Ishikawa (cell line): Measurements from ENCODE around the gene NDUFAF4.

Experiments
- CREB1 ChIP-seq: IDR thresholded peaks from 2 replicates; pipeline ENCODE4 v1.6.1; 2012; ENCODE audit warnings: low read depth
- EGR1 ChIP-seq: IDR thresholded peaks from 2 replicates; pipeline ENCODE4 v1.6.1; 2012
- EP300 ChIP-seq: IDR thresholded peaks from 2 replicates; pipeline ENCODE4 v1.6.1; 2012; ENCODE audit warnings: borderline replicate concordance
- FOXM1 ChIP-seq: IDR thresholded peaks from 2 replicates; pipeline ENCODE4 v1.6.1; 2012; ENCODE audit warnings: low read depth, borderline replicate concordance
- NFIC ChIP-seq: IDR thresholded peaks from 2 replicates; pipeline ENCODE4 v1.6.1; 2012
- RAD21 ChIP-seq: IDR thresholded peaks from 2 replicates; pipeline ENCODE4 v1.6.1; 2012; ENCODE audit warnings: low read depth
- TAF1 ChIP-seq: IDR thresholded peaks from 2 replicates; pipeline ENCODE4 v1.6.1; 2012; ENCODE audit warnings: low read depth, mild to moderate bottlenecking
- TCF12 ChIP-seq: IDR thresholded peaks from 2 replicates; pipeline ENCODE4 v1.6.1; 2012; ENCODE audit warnings: low read depth
- TEAD4 ChIP-seq: IDR thresholded peaks from 2 replicates; pipeline ENCODE4 v1.6.1; 2012
- YY1 ChIP-seq: IDR thresholded peaks from 2 replicates; pipeline ENCODE4 v1.6.1; 2012; ENCODE audit warnings: low read depth
- ZBTB7A ChIP-seq: IDR thresholded peaks from 2 replicates; pipeline ENCODE4 v1.6.1; 2012; ENCODE audit warnings: low read depth
- TF ChIP-seq, protein P1 (sequence below): IDR thresholded peaks from 2 replicates; pipeline ENCODE4 v1.6.1; 2012
- TF ChIP-seq, protein P2 (sequence below): IDR thresholded peaks from 2 replicates; pipeline ENCODE4 v1.6.1; 2012; ENCODE audit warnings: low read depth, mild to moderate bottlenecking
- TF ChIP-seq, protein P3 (sequence below): IDR thresholded peaks from 2 replicates; pipeline ENCODE4 v1.6.1; 2012

NDUFAF4 gene

DNA sequence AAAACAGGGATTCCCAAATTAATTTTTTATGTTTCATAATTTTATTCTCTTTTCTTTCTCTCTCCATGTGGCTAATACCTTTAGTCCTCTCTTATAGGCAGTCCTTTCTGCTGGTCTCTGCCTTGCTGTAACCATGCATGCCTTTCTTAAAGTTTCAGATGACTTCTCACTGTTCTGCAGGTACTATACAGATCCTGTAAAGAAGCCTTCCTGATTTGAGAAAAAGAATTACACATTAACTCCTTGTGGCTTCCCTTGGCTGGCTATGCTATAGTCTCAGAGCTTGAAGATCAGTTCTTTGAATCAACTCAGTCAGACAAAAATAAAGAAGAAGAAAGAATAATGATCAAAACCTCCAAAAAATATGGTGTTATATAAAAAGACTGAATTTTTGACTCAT lies 53.2 kb downstream of the NDUFAF4 start:
- no peak for TF ChIP-seq EP300
- TF ChIP-seq TAF1, result no peak

DNA sequence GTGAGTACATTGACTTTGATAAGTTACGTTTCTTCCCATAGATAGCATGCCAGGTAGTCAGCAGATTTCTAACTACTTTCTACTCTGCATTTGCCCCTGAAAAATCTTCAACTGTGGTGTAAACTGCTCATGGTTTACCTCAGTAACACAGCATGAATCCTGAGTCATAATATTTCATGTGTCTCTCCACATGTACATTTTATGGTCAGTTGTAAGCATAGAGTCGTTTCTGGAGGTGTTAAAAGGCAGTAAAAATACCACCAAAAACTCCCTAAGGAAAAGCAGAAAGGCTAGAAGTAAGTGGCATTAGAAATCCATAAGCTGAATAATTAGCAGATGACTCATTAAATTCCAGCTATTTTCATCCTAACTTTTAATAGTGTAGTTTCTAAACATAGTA lies 56.3 kb downstream of the NDUFAF4 start:
- TF ChIP-seq FOXM1, result no peak
- TF ChIP-seq TAF1, result no peak
- no peak for TF ChIP-seq NFIC
- no peak for TF ChIP-seq TEAD4
- no peak for TF ChIP-seq TCF12
- no peak for TF ChIP-seq YY1
- TF ChIP-seq, protein P1, sequence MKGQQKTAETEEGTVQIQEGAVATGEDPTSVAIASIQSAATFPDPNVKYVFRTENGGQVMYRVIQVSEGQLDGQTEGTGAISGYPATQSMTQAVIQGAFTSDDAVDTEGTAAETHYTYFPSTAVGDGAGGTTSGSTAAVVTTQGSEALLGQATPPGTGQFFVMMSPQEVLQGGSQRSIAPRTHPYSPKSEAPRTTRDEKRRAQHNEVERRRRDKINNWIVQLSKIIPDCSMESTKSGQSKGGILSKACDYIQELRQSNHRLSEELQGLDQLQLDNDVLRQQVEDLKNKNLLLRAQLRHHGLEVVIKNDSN, result no peak
- TF ChIP-seq EGR1, result no peak
- no peak for TF ChIP-seq ZBTB7A
- TF ChIP-seq, protein P2, sequence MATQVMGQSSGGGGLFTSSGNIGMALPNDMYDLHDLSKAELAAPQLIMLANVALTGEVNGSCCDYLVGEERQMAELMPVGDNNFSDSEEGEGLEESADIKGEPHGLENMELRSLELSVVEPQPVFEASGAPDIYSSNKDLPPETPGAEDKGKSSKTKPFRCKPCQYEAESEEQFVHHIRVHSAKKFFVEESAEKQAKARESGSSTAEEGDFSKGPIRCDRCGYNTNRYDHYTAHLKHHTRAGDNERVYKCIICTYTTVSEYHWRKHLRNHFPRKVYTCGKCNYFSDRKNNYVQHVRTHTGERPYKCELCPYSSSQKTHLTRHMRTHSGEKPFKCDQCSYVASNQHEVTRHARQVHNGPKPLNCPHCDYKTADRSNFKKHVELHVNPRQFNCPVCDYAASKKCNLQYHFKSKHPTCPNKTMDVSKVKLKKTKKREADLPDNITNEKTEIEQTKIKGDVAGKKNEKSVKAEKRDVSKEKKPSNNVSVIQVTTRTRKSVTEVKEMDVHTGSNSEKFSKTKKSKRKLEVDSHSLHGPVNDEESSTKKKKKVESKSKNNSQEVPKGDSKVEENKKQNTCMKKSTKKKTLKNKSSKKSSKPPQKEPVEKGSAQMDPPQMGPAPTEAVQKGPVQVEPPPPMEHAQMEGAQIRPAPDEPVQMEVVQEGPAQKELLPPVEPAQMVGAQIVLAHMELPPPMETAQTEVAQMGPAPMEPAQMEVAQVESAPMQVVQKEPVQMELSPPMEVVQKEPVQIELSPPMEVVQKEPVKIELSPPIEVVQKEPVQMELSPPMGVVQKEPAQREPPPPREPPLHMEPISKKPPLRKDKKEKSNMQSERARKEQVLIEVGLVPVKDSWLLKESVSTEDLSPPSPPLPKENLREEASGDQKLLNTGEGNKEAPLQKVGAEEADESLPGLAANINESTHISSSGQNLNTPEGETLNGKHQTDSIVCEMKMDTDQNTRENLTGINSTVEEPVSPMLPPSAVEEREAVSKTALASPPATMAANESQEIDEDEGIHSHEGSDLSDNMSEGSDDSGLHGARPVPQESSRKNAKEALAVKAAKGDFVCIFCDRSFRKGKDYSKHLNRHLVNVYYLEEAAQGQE, result no peak
- TF ChIP-seq CREB1, result no peak
- no peak for TF ChIP-seq RAD21
- TF ChIP-seq, protein P3, sequence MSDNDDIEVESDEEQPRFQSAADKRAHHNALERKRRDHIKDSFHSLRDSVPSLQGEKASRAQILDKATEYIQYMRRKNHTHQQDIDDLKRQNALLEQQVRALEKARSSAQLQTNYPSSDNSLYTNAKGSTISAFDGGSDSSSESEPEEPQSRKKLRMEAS, result no peak
